H1 (cell line): ENCODE measurements around the gene RAD18. TPM values are rescaled to one million over a fixed set of nuclear protein-coding genes. Genes with fewer than 3 reads are reported as not detected.

ENCODE experiments used
- CTCF ChIA-PET: fragments of 300-600 bp; sonication (Branson Sonifier 250); formaldehyde crosslinking; loops from one replicate; lab custom pipeline; 2021; ENCODE audit not compliant: partially characterized antibody; lab: Charles Lee
- POLR2A ChIA-PET: fragments of 300-600 bp; sonication (Branson Sonifier 250); formaldehyde crosslinking; loops from one replicate; lab custom pipeline; 2021; ENCODE audit warnings: inconsistent platforms; ENCODE audit not compliant: partially characterized antibody; lab: Charles Lee
- DNase-seq, 2 experiments: peaks; one replicate each; pipeline versions ENCODE4 v3.0.0 to v3.0.0-alpha.2; 2010 to 2022; ENCODE audit warnings: low spot score in 2 of 2, low read depth in 1 of 2, mixed read lengths in 1 of 2
- FAIRE-seq: peaks from 2 replicates; lab custom pipeline; 2011; peaks lifted over from hg19 to GRCh38; lab: Jason Lieb, UNC
- H2AFZ ChIP-seq: 2 replicates; pipeline ENCODE4 v1.8.1; 2012; ENCODE audit warnings: low read length, inconsistent platforms
- H2AK5ac ChIP-seq: 2 replicates; pipeline ENCODE4 v1.6.1; 2013; ENCODE audit warnings: low read depth, low read length
- H2BK120ac ChIP-seq: replicated peaks from 2 replicates; pipeline ENCODE3; 2013; ENCODE audit warnings: low read depth, low read length, inconsistent platforms
- H2BK12ac ChIP-seq: 2 replicates; pipeline ENCODE4 v1.6.1; 2013; ENCODE audit warnings: low read depth, low read length
- H2BK15ac ChIP-seq: 2 replicates; pipeline ENCODE4 v1.6.1; 2013; ENCODE audit warnings: low read length
- H2BK20ac ChIP-seq: 2 replicates; pipeline ENCODE4 v1.6.1; 2013; ENCODE audit warnings: low read length
- H2BK5ac ChIP-seq: 2 replicates; pipeline ENCODE4 v1.6.1; 2013; ENCODE audit warnings: low read depth, low read length
- H3K14ac ChIP-seq: 2 replicates; pipeline ENCODE4 v1.6.1; 2013; ENCODE audit warnings: inconsistent platforms; ENCODE audit not compliant: insufficient read length
- H3K18ac ChIP-seq: 2 replicates; pipeline ENCODE4 v1.6.1; 2013; ENCODE audit warnings: low read length; ENCODE audit errors: extremely low read depth
- H3K23ac ChIP-seq: 2 replicates; pipeline ENCODE4 v1.6.1; 2013; ENCODE audit warnings: inconsistent platforms; ENCODE audit not compliant: insufficient read length
- H3K23me2 ChIP-seq: 2 replicates; pipeline ENCODE4 v1.6.1; 2013; ENCODE audit warnings: low read depth, low read length
- H3K27ac ChIP-seq: 2 replicates; pipeline ENCODE4 v1.6.1; 2011; ENCODE audit warnings: low read depth, low read length, inconsistent platforms
- H3K27me3 ChIP-seq, 4 experiments: replicated peaks in 1 of 4; 1 replicate in 1 of 4; 2 replicates in 3 of 4; pipeline versions ENCODE4 v1.6.1 to v1.8.1; 2011 to 2013; ENCODE audit warnings: low read length in 3 of 4, mild to moderate bottlenecking in 3 of 4, inconsistent platforms in 2 of 4, mixed read lengths in 2 of 4, moderate library complexity in 1 of 4; ENCODE audit not compliant: control insufficient read depth in 3 of 4, insufficient read depth in 3 of 4; ENCODE audit errors: extremely low read depth in 1 of 4
- H3K36me3 ChIP-seq, 4 experiments: 2 replicates each; pipeline versions ENCODE4 v1.6.1 to v1.8.1; 2011 to 2013; ENCODE audit warnings: mild to moderate bottlenecking in 4 of 4, low read length in 3 of 4, moderate library complexity in 2 of 4, control low read depth in 1 of 4, inconsistent platforms in 1 of 4; ENCODE audit not compliant: insufficient read depth in 4 of 4, control insufficient read depth in 2 of 4
- H3K4ac ChIP-seq: replicated peaks from 2 replicates; pipeline ENCODE3; 2013; ENCODE audit warnings: low read length, low read depth, mixed read lengths, inconsistent platforms; ENCODE audit not compliant: insufficient read length
- H3K4me1 ChIP-seq, 4 experiments: replicated peaks in 1 of 4; 1 replicate in 1 of 4; 2 replicates in 3 of 4; pipeline versions ENCODE4 v1.6.1 to v1.8.1; 2011 to 2013; ENCODE audit warnings: low read length in 3 of 4, inconsistent platforms in 2 of 4, mixed read lengths in 1 of 4; ENCODE audit not compliant: insufficient read depth in 4 of 4, control insufficient read depth in 3 of 4
- H3K4me2 ChIP-seq, 2 experiments: 2 replicates each; pipeline versions ENCODE4 v1.6.1 to v1.8.1; 2011 to 2013; ENCODE audit warnings: low read depth in 2 of 2, low read length in 2 of 2, control low read depth in 1 of 2, inconsistent platforms in 1 of 2, mild to moderate bottlenecking in 1 of 2; ENCODE audit not compliant: insufficient read depth in 1 of 2
- H3K4me3 ChIP-seq, 4 experiments: fragments of 200-600, 300-600 bp in 1 of 4; sonication (generic), shearing (Covaris generic), sonication (Bioruptor Twin) in 1 of 4; 2 replicates each; pipeline versions ENCODE4 v1.5.1 to v1.8.1; 2011 to 2016; ENCODE audit warnings: low read length in 4 of 4, low read depth in 3 of 4, control low read depth in 2 of 4, inconsistent platforms in 2 of 4, mild to moderate bottlenecking in 2 of 4, mixed read lengths in 1 of 4, moderate library complexity in 1 of 4; ENCODE audit not compliant: insufficient read depth in 2 of 4; ENCODE audit errors: extremely low read depth in 1 of 4
- H3K56ac ChIP-seq: replicated peaks from 2 replicates; pipeline ENCODE3; 2013; ENCODE audit warnings: low read depth, mild to moderate bottlenecking, mixed read lengths, low read length, inconsistent platforms; ENCODE audit not compliant: insufficient read length
- H3K79me1 ChIP-seq: 2 replicates; pipeline ENCODE4 v1.6.1; 2013; ENCODE audit warnings: low read depth, low read length, control low read depth
- H3K79me2 ChIP-seq, 2 experiments: 2 replicates each; pipeline versions ENCODE4 v1.6.1 to v1.8.1; 2012 to 2013; ENCODE audit warnings: low read length in 2 of 2, mild to moderate bottlenecking in 2 of 2, inconsistent platforms in 1 of 2; ENCODE audit not compliant: insufficient read depth in 2 of 2, control insufficient read depth in 1 of 2
- H3K9ac ChIP-seq, 4 experiments: replicated peaks in 1 of 4; 1 replicate in 1 of 4; 2 replicates in 3 of 4; pipeline versions ENCODE4 v1.6.1 to v1.8.1; 2011 to 2013; ENCODE audit warnings: low read depth in 3 of 4, low read length in 3 of 4, control low read depth in 2 of 4, mild to moderate bottlenecking in 2 of 4, moderate library complexity in 2 of 4, inconsistent platforms in 1 of 4; ENCODE audit errors: extremely low read depth in 1 of 4
- H3K9me3 ChIP-seq, 2 experiments: 2 replicates each; pipeline versions ENCODE4 v1.6.1 to v1.8.1; 2012 to 2013; ENCODE audit warnings: mild to moderate bottlenecking in 2 of 2, moderate library complexity in 2 of 2, control low read depth in 1 of 2, inconsistent platforms in 1 of 2, low read depth in 1 of 2, low read length in 1 of 2, mixed read lengths in 1 of 2; ENCODE audit not compliant: insufficient read depth in 2 of 2
- H4K20me1 ChIP-seq, 2 experiments: replicated peaks in 1 of 2; 2 replicates each; pipeline versions ENCODE3 to v1.8.1; 2011 to 2013; ENCODE audit warnings: inconsistent platforms in 2 of 2, low read length in 2 of 2, mild to moderate bottlenecking in 1 of 2; ENCODE audit not compliant: insufficient read depth in 2 of 2, control insufficient read depth in 1 of 2
- H4K5ac ChIP-seq: 2 replicates; pipeline ENCODE4 v1.6.1; 2013; ENCODE audit warnings: low read length, low read depth, mixed read lengths, inconsistent platforms; ENCODE audit not compliant: insufficient read length
- H4K8ac ChIP-seq: 2 replicates; pipeline ENCODE4 v1.8.0; 2013; ENCODE audit warnings: mild to moderate bottlenecking, moderate library complexity, low read length, inconsistent platforms; ENCODE audit not compliant: insufficient read depth; ENCODE audit errors: extremely low read depth
- H4K91ac ChIP-seq: replicated peaks from 2 replicates; pipeline ENCODE3; 2013; ENCODE audit warnings: low read length, mixed read lengths, inconsistent platforms; ENCODE audit not compliant: insufficient read length
- TAF1 ChIP-seq: IDR thresholded peaks from 2 replicates; pipeline ENCODE4 v1.6.1; 2011; ENCODE audit warnings: mild to moderate bottlenecking, low read depth, low read length
- WGBS, 2 experiments: shearing (Covaris generic) in 1 of 2; methylation state at CpG; one replicate each; pipeline versions ENCODE4 v1.1.6 to v1.1.7; 2013 to 2015; ENCODE audit warnings: low lambda C conversion rate in 2 of 2, mixed read lengths in 2 of 2, inconsistent platforms in 1 of 2, low coverage in 1 of 2, missing lambda C conversion rate in 1 of 2; ENCODE audit not compliant: insufficient replicate concordance in 2 of 2, insufficient coverage in 1 of 2, insufficient read length in 1 of 2; ENCODE audit errors: extremely low coverage in 1 of 2, missing lambda C conversion rate in 1 of 2; 5-methylcytosine and 5-hydroxymethylcytosine counted together
- polyA plus RNA-seq, 7 experiments: library from polyadenylated mRNA; depleted of rRNA in 3 of 7; stranded (reverse) in 5 of 7; unstranded in 2 of 7; fragments of >200 nt in 5 of 7; fragments of 200-250 nt in 2 of 7; gene quantifications; 1 replicate in 5 of 7; 2 replicates in 1 of 7; 4 replicates in 1 of 7; pipeline versions ENCODE4 v1.2.1 to v1.2.3, GENCODE V29; 2011 to 2013; ENCODE audit warnings: missing spikeins in 2 of 7, mixed read lengths in 2 of 7
- total RNA-seq: library from RNA; stranded (reverse); fragmentation: NEBNext Ultra II Directional; extraction: Animal tissue kit (Norgen Biotek cat#: 25700); gene quantifications from 2 replicates; pipeline ENCODE4 v1.2.1, GENCODE V29; 2021

RAD18 gene
- total and polyA plus RNA-seq, 2 of the 8 experiments (the other 6 are each of a cell fraction or from before 2014, with no cell fraction given), result 13.0 to 23.2 TPM

DNA sequence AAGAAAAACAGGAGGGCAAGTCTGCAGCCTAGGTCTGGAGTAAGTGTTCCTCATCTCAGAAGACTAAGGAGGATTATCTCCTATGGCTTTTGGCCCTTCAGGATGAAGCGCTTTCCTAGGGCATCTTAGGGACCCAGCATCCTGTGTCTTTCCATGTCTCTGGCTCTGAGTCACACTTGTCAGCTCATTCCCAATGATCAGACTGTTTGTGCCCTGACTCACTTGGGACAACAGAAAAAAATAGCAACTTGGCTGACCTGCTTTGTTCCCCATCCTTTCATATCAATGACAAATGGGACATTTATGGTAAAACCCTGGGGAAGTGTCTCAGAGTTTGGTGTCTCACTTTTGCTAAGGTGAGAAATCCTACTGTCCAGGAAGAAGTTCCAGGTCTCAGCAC lies 117.6 kb downstream of the RAD18 start:
- H3K27ac ChIP-seq, result no peak overlapping the region
- no peaks in the 10 kb centered on the region for H3K79me1 ChIP-seq
- H4K5ac ChIP-seq, result no peak overlapping the region
- H3K36me3 ChIP-seq, result no peaks in the 10 kb centered on the region
- no peaks in the 10 kb centered on the region for H3K27me3 ChIP-seq
- WGBS, 2 experiments, result 87% methylated on average over 1 of the region's 1 CpG; no CpG with 5 or more reads in 1 of the 2 experiments
- H3K18ac ChIP-seq, result no peak overlapping the region
- no peak overlapping the region for H2BK15ac ChIP-seq
- H3K4me3 ChIP-seq, result no peak overlapping the region
- H3K4me2 ChIP-seq, result no peak overlapping the region
- DNase-seq (no peak), FAIRE-seq (no peak)
- H4K20me1 ChIP-seq, result no peaks in the 10 kb centered on the region
- no peak for TF ChIP-seq TAF1
- TF ChIP-seq, all 59 proteins: peak for 0
- no peak overlapping the region for H3K4ac ChIP-seq
- H4K8ac ChIP-seq, result no peak overlapping the region
- H3K79me2 ChIP-seq, result no peaks in the 10 kb centered on the region
- no peak overlapping the region for H4K91ac ChIP-seq
- no peaks in the 10 kb centered on the region for H3K23me2 ChIP-seq
- no peaks in the 10 kb centered on the region for H3K4me1 ChIP-seq
- POLR2A ChIA-PET, result no interaction called here
- no peak overlapping the region for H2BK120ac ChIP-seq
- no peak overlapping the region for H2AFZ ChIP-seq
- H3K23ac ChIP-seq, result no peak overlapping the region
- no peak overlapping the region for H2BK20ac ChIP-seq
- H3K9me3 ChIP-seq, result no peaks in the 10 kb centered on the region
- no peak overlapping the region for H3K14ac ChIP-seq
- CTCF ChIA-PET, result interaction anchor here (0.6 kb wide), 1 partner anchor 121 kb away, joined by 4 read pairs; no protein-coding TSS in a partner anchor
- H2BK5ac ChIP-seq, result no peak overlapping the region
- H3K9ac ChIP-seq, result no peak overlapping the region
- H2AK5ac ChIP-seq, result no peak overlapping the region
- no peak overlapping the region for H2BK12ac ChIP-seq
- H3K56ac ChIP-seq, result no peak overlapping the region
